ENCODE data around the gene TPD52L2. TPM values are rescaled to one million over a fixed set of nuclear protein-coding genes. Genes with fewer than 3 reads are reported as not detected.
"Not testable (repeated sequence)": the region's sequence is repeated elsewhere in the genome, so short reads cannot be mapped to it uniquely, and the experiment has no call there.

Gene TPD52L2
- total RNA-seq, 1 donor from 2014 or later, result 57.4 TPM

DNA sequence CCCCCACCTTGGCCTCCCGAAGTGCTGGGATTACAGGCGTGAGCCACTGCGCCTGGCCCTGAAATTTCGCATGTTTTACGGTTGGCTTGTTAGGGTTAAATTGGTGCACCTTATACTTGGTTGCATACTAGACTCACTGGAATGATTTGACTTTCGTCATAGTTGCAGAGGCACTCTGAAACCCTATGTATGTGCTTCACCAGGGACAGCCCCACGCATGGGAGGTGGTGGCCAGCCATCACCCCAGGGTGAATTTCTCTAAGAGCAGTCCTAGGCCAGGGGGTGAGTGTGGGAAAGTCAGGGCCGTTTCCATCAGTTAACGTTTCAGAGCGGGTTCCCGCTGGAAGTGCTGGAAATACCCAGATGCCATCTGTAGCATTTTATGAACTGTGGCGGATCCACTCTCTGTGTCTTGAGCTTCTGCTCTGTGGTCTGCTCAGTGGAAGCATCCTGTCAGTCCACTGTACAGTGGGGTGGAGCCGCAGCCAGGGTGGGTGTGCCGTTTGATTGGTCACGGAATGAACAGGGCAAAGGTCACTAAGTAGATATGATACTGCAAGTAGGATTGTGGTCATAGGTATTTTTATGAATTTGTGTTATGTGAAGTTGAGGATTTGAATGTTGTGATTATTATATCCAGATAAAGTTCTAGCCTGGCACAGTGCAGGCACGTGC, 43.1 kb downstream of the TPD52L2 start:
- Mint-ChIP-seq H3K9me3 (no peaks in the 10 kb centered on the region), H3K4me3 (no peak overlapping the region)
- TF ChIP-seq, protein P1, sequence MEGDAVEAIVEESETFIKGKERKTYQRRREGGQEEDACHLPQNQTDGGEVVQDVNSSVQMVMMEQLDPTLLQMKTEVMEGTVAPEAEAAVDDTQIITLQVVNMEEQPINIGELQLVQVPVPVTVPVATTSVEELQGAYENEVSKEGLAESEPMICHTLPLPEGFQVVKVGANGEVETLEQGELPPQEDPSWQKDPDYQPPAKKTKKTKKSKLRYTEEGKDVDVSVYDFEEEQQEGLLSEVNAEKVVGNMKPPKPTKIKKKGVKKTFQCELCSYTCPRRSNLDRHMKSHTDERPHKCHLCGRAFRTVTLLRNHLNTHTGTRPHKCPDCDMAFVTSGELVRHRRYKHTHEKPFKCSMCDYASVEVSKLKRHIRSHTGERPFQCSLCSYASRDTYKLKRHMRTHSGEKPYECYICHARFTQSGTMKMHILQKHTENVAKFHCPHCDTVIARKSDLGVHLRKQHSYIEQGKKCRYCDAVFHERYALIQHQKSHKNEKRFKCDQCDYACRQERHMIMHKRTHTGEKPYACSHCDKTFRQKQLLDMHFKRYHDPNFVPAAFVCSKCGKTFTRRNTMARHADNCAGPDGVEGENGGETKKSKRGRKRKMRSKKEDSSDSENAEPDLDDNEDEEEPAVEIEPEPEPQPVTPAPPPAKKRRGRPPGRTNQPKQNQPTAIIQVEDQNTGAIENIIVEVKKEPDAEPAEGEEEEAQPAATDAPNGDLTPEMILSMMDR (conservative IDR thresholded peaks at IDR 0.05), result no peak

DNA sequence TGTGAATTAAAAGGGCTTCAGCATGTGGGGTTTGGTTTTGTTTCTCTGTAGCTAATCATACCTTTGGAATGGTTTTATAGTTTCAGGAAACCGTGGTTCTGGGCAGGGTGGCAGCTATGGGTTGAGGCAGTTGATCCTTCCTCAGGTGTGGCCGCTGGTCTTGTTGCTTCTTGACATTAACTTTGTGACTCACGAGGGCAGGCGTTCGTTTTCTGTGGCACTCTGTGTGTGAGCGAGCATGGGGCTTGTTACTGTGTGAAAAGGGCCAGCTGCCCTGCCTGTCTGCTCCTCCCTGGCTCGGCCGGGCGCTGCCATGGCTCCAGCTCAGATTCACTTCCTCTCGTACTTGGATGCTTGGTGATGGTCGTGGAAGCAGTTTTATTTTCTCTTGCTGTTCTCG, 46.1 kb downstream of the TPD52L2 start:
- H3K4me1 Mint-ChIP-seq, result peaks cover 34% of the 10 kb centered on the region
- H3K36me3 Mint-ChIP-seq (ENCODE audit: low read depth), result peaks cover 5% of the 10 kb centered on the region
- TF ChIP-seq, protein P1 (conservative IDR thresholded peaks at IDR 0.05), result no peak
- peak overlapping the region; percentile 84 for H3K27ac Mint-ChIP-seq (ENCODE audit: unreplicated experiment)
- H3K27me3 Mint-ChIP-seq (ENCODE audit: low read depth), result no peaks in the 10 kb centered on the region
- no peak for DNase-seq (ENCODE audit: low read depth, low spot score)
- no peak overlapping the region for H3K4me3 Mint-ChIP-seq
- no peaks in the 10 kb centered on the region for H3K9me3 Mint-ChIP-seq

More for the DNA sequence above, 43.1 kb downstream of the TPD52L2 start:
- Mint-ChIP-seq H3K27ac (ENCODE audit: unreplicated experiment) (no peak overlapping the region), H3K27me3 (ENCODE audit: low read depth) (no peaks in the 10 kb centered on the region), H3K36me3 (ENCODE audit: low read depth) (no peaks in the 10 kb centered on the region), H3K4me1 (peaks cover 23% of the 10 kb centered on the region)
- DNase-seq (ENCODE audit: low read depth, low spot score), result no peak

DNA sequence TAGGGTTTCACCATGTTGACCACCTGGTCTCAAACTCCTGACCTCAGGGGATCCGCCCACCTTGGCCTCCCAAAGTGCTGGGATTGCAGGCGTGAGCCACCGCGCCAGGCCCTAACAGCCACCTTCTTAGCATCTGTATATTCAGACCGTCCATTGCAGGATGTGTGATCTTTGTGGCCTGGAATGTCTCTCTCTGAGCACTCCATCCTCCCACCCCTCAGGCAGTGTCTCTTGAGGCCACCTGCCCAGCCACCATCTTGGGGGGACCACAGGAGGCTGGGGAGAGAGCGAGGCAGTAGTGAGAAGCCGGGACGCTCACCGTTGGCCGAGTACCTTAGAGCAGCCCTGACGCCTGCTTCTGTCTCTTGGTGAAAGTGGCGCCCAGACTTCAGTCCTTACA, 48.7 kb downstream of the TPD52L2 start:
- DNase-seq (ENCODE audit: low read depth, low spot score), result no peak
- H3K4me3 Mint-ChIP-seq, result no peak overlapping the region
- H3K27ac Mint-ChIP-seq (ENCODE audit: unreplicated experiment), result no peak overlapping the region
- peaks cover 34% of the 10 kb centered on the region for H3K4me1 Mint-ChIP-seq
- TF ChIP-seq, protein P1 (conservative IDR thresholded peaks at IDR 0.05), result no peak
- H3K27me3 Mint-ChIP-seq (ENCODE audit: low read depth), result no peaks in the 10 kb centered on the region
- H3K36me3 Mint-ChIP-seq (ENCODE audit: low read depth), result peaks cover 10% of the 10 kb centered on the region
- peaks cover 2% of the 10 kb centered on the region for H3K9me3 Mint-ChIP-seq

DNA sequence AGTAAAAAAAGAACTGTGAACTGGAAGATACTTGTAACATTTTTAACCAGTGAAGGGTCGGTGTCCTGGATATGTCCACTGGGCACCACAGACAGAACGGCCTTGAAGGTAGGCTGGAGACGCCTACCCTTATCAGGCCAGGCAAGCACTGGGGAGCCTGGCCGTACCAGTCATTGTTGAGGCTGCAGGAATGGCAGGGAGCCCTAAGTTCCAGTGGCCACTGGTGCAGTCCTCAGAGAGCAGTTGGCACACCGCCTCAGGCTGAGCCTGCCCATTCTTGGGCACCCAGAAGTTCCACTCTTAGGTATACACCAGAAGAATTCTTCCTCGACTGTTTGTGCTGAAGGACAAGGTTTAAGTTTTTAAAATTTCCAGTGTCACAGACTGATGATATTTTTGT, 50.4 kb downstream of the TPD52L2 start:
- Mint-ChIP-seq H3K36me3 (ENCODE audit: low read depth) (peaks cover 10% of the 10 kb centered on the region), H3K9me3 (peaks cover 2% of the 10 kb centered on the region), H3K27ac (ENCODE audit: unreplicated experiment) (no peak overlapping the region), H3K4me3 (no peak overlapping the region), H3K27me3 (ENCODE audit: low read depth) (no peaks in the 10 kb centered on the region), H3K4me1 (peaks cover 29% of the 10 kb centered on the region)
- TF ChIP-seq, protein P1 (conservative IDR thresholded peaks at IDR 0.05), result no peak
- DNase-seq (ENCODE audit: low read depth, low spot score), result no peak

DNA sequence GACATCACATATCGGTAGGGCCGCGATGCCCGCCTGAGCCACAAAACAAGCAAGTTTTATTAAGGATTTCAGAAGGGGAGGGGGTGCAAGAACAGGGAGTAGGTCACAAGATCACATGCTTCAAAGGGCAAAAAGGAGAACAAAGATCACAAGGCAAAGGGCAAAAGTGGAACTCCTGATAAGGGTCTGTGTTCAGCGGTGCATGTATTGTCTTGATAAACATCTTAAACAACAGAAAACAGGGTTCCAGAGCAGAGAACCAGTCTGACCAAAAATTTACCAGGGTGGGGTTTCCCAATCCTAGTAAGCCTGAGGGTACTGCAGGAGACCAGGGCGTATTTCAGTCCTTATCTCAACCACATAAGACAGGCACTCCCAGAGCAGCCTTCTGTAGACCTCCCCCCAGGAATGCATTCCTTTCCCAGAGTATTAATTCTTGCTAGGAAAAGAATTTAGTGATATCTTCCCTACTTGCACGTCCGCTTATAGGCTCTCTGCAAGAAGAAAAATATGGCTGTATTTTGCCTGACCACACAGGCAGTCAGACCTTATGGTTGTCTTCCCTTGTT, 51.4 kb downstream of the TPD52L2 start:
- H3K27ac Mint-ChIP-seq (ENCODE audit: unreplicated experiment); H3K27me3 Mint-ChIP-seq (ENCODE audit: low read depth); DNase-seq (ENCODE audit: low read depth, low spot score); H3K36me3 Mint-ChIP-seq (ENCODE audit: low read depth); H3K9me3 Mint-ChIP-seq; H3K4me3 Mint-ChIP-seq: not testable (repeated sequence)
- peaks cover 23% of the 10 kb centered on the region for H3K4me1 Mint-ChIP-seq

DNA sequence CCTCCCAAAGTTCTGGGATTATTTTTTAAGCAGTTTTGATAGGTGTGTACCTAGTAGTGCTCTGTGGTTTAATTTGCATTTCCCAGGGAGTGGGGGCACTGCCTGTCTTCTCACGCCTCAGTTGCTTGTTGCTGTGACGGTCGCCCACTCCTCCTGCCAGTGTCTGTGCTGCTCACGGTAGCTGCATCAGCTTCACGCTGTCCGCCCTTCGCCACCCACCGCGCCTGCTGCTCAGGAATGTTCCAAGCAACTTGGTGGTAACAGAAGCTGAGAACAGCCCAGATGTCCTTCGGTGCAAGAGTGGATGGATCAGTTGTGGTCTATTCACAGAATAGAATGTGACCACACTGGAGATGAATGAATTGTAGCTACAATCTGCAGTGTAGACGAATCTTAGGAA, 52.7 kb downstream of the TPD52L2 start:
- Mint-ChIP-seq H3K9me3 (peaks cover 2% of the 10 kb centered on the region), H3K4me3 (no peak overlapping the region), H3K36me3 (ENCODE audit: low read depth) (peaks cover 10% of the 10 kb centered on the region), H3K4me1 (peaks cover 20% of the 10 kb centered on the region), H3K27me3 (ENCODE audit: low read depth) (no peaks in the 10 kb centered on the region), H3K27ac (ENCODE audit: unreplicated experiment) (no peak overlapping the region)
- no peak for DNase-seq (ENCODE audit: low read depth, low spot score)
- TF ChIP-seq, protein P1 (conservative IDR thresholded peaks at IDR 0.05), result no peak
